K562 (cell line): ENCODE results near the gene BRCA1. TPM values are rescaled to one million over a fixed set of nuclear protein-coding genes. Genes with fewer than 3 reads are reported as not detected.

Experiments used
- ARNT ChIP-seq, 2 experiments: fragments of 450-650 bp; IDR thresholded peaks; 2 replicates each; pipeline ENCODE4 v1.6.1; 2016; ENCODE audit warnings: mild to moderate bottlenecking in 1 of 2
- ATF7 ChIP-seq: fragments of 450-650 bp; IDR thresholded peaks from 2 replicates; pipeline ENCODE4 v1.7.1; 2014; ENCODE audit warnings: mild to moderate bottlenecking, moderate library complexity
- CBFB ChIP-seq: sonication (generic); formaldehyde crosslinking; IDR thresholded peaks from 2 replicates; pipeline ENCODE4 v1.4.0; 2020; ENCODE audit warnings: mild to moderate bottlenecking, missing genetic modification reagents
- CC2D1A ChIP-seq: fragments of 450-650 bp; IDR thresholded peaks from 2 replicates; pipeline ENCODE4 v1.6.1; 2017; ENCODE audit warnings: mild to moderate bottlenecking
- EGR1 ChIP-seq: fragments of 450-650 bp; conservative IDR thresholded peaks from 2 replicates; pipeline ENCODE4 v1.6.1; 2017; ENCODE audit warnings: mild to moderate bottlenecking
- GABPB2 ChIP-seq: fragments of 250-450 bp; sonication (Bioruptor Pico); conservative IDR thresholded peaks from 2 replicates; pipeline ENCODE4 v1.5.1; 2021; ENCODE audit warnings: mild to moderate bottlenecking
- GTF2F1 ChIP-seq: IDR thresholded peaks from 2 replicates; pipeline ENCODE4 v1.6.1; 2011; ENCODE audit warnings: low read depth, low read length, improper control_type of control experiment
- HDAC2 ChIP-seq: fragments of 450-650 bp; IDR thresholded peaks from 2 replicates; pipeline ENCODE4 v1.6.1; 2016; ENCODE audit warnings: mild to moderate bottlenecking
- KAT2B ChIP-seq: IDR thresholded peaks from one replicate; pipeline ENCODE4 v1.6.1; 2012; ENCODE audit warnings: low read depth, mild to moderate bottlenecking, control low read depth, inconsistent platforms, low read length, moderate library complexity
- KAT7 ChIP-seq: sonication (generic); formaldehyde crosslinking; IDR thresholded peaks from 2 replicates; pipeline ENCODE4 v1.8.0; 2022; ENCODE audit warnings: missing genetic modification reagents, mild to moderate bottlenecking, borderline replicate concordance
- LARP7 ChIP-seq: fragments of 450-650 bp; IDR thresholded peaks from 2 replicates; pipeline ENCODE4 v1.6.1; 2016
- NFRKB ChIP-seq: fragments of 450-650 bp; IDR thresholded peaks from 2 replicates; pipeline ENCODE4 v1.6.1; 2016; ENCODE audit warnings: low read depth
- NRF1 ChIP-seq, 2 experiments: fragments of 450-650 bp; IDR thresholded peaks in 1 of 2; conservative IDR thresholded peaks in 1 of 2; 2 replicates each; pipeline ENCODE4 v1.6.1; 2014; ENCODE audit warnings: mild to moderate bottlenecking in 2 of 2
- SUPT5H ChIP-seq: fragments of 450-650 bp; IDR thresholded peaks from 2 replicates; pipeline ENCODE4 v1.6.1; 2016
- TCFL5 ChIP-seq: fragments of 250-450 bp; sonication (Bioruptor Pico); conservative IDR thresholded peaks from 2 replicates; pipeline ENCODE4 v1.6.1; 2021; ENCODE audit warnings: mild to moderate bottlenecking, moderate library complexity, matching md5 sums
- U2AF1 ChIP-seq: fragments of 200-400 bp; formaldehyde crosslinking; optimal IDR thresholded peaks from 2 replicates; pipeline ENCODE3; 2017; ENCODE audit warnings: mild to moderate bottlenecking, low read depth, low read length, moderate library complexity
- VEZF1 ChIP-seq: fragments of 200-800 bp; sonication (Bioruptor generic); IDR thresholded peaks from 2 replicates; pipeline ENCODE4 v1.6.1; 2017; ENCODE audit warnings: missing genetic modification characterization, missing compliant biosample characterization
- YY1 ChIP-seq, 3 experiments: IDR thresholded peaks; 2 replicates each; pipeline ENCODE4 v1.6.1; 2011; ENCODE audit warnings: low read length in 2 of 3, mild to moderate bottlenecking in 2 of 3, moderate library complexity in 2 of 3, borderline replicate concordance in 1 of 3, control low read depth in 1 of 3, low read depth in 1 of 3; ENCODE audit not compliant: insufficient read depth in 3 of 3, insufficient replicate concordance in 2 of 3, control insufficient read depth in 1 of 3, insufficient read length in 1 of 3; ENCODE audit errors: extremely low read depth in 1 of 3
- ZBTB12 ChIP-seq: fragments of 250-450 bp; sonication (Bioruptor Pico); IDR thresholded peaks from 2 replicates; pipeline ENCODE4 v1.4.0; 2020
- ZC3H11A ChIP-seq: IDR thresholded peaks from 2 replicates; pipeline ENCODE4 v1.6.1; 2012; ENCODE audit warnings: low read depth, low read length, improper control_type of control experiment
- ZNF121 ChIP-seq: sonication (generic); formaldehyde crosslinking; conservative IDR thresholded peaks from 2 replicates; pipeline ENCODE4 v1.8.0; 2022; ENCODE audit warnings: missing genetic modification reagents
- ZNF444 ChIP-seq: fragments of 250-450 bp; sonication (Bioruptor Pico); IDR thresholded peaks from 2 replicates; pipeline ENCODE4 v1.4.0; 2020; ENCODE audit warnings: mild to moderate bottlenecking, moderate library complexity
- ZNF740 ChIP-seq, 3 experiments: fragments of 200-800 bp in 1 of 3; sonication (Bioruptor generic) in 1 of 3; sonication (generic) in 1 of 3; formaldehyde crosslinking in 1 of 3; IDR thresholded peaks; 2 replicates each; pipeline versions ENCODE4 v1.6.1 to v1.8.0; 2016 to 2022; ENCODE audit warnings: mild to moderate bottlenecking in 2 of 3, missing compliant biosample characterization in 2 of 3, missing genetic modification characterization in 2 of 3, missing genetic modification reagents in 1 of 3
- ZNF76 ChIP-seq: fragments of 250-450 bp; sonication (Bioruptor Pico); IDR thresholded peaks from 2 replicates; pipeline ENCODE4 v1.4.0; 2020; ENCODE audit warnings: mild to moderate bottlenecking, moderate library complexity, borderline replicate concordance
- polyA plus RNA-seq, 8 experiments: library from polyadenylated mRNA; depleted of rRNA in 4 of 8; stranded (reverse) in 5 of 8; unstranded in 3 of 8; fragments of >200 nt; fragmentation: Nextera tagmentation in 2 of 8; fragmentation: Illumina TruSeq in 1 of 8; extraction: Ambion mirVana in 2 of 8; extraction: Trizol in 1 of 8; gene quantifications; 2 replicates each; pipeline versions ENCODE4 v1.2.1 to v1.2.3, GENCODE V29; 2011 to 2014; ENCODE audit warnings: inconsistent platforms in 1 of 8, missing spikeins in 1 of 8
- total RNA-seq, 7 experiments: library from RNA; depleted of rRNA in 6 of 7; stranded (reverse); fragments of >200 nt in 6 of 7; fragmentation: Illumina TruSeq in 2 of 7; extraction: Trizol in 2 of 7; gene quantifications; 2 replicates each; pipeline versions ENCODE4 v1.2.1 to v1.2.3, GENCODE V29; 2011 to 2021; ENCODE audit warnings: low replicate concordance in 1 of 7

Gene BRCA1
- total and polyA plus RNA-seq, 9 of the 15 experiments (the other 6 are each of a cell fraction or from before 2014, with no cell fraction given), result 25.9 to 95.3 (median 62.3) TPM

- no peak for TF ChIP-seq TCFL5
- TF ChIP-seq KAT7 (CRISPR knock-in tag), result no peak
- TF ChIP-seq SUPT5H, result peak; percentile 78
- no peak for TF ChIP-seq ZNF740 (CRISPR knock-in tag; IDR thresholded peaks at IDR 0.05)
- TF ChIP-seq ZNF740 (tag; IDR thresholded peaks at IDR 0.05), result peak in 1 of 2 experiments; percentile 21; a peak in 1 of 4 replicates
- TF ChIP-seq EGR1, result peak; percentile 81
- TF ChIP-seq LARP7, result 0 out of 2 replicates have a peak, but pooled peaks have one; percentile 20
- no peak for TF ChIP-seq YY1 (IDR thresholded peaks at IDR 0.05; ENCODE audit: borderline replicate concordance in 1 of 3, control insufficient read depth in 1 of 3, extremely low read depth in 1 of 3, insufficient read depth in 3 of 3, insufficient read length in 1 of 3, insufficient replicate concordance in 2 of 3, low read depth in 1 of 3, low read length in 2 of 3)
- TF ChIP-seq CBFB (CRISPR knock-in tag), result no peak
- TF ChIP-seq VEZF1, result peak; percentile 98
- TF ChIP-seq ZC3H11A, result no peak
- TF ChIP-seq ATF7, result peak; percentile 99
- no peak for TF ChIP-seq GTF2F1
- peak; percentile 93; the same call in 1 of the 2 replicates for TF ChIP-seq HDAC2
- TF ChIP-seq ARNT (IDR thresholded peaks at IDR 0.05), result peak in 1 of 2 experiments; percentile 74; a peak in 1 of 4 replicates
- TF ChIP-seq CC2D1A, result peak; percentile 82
- peak; percentile 57 to 63 for TF ChIP-seq NRF1 (conservative IDR thresholded peaks at IDR 0.05 in 1 of 2, IDR thresholded peaks at IDR 0.05 in 1 of 2)
- no peak for TF ChIP-seq GABPB2 (CRISPR knock-in tag)
- no peak for TF ChIP-seq ZNF444 (CRISPR knock-in tag)
- no peak for TF ChIP-seq ZNF121
- no peak for TF ChIP-seq KAT2B
- TF ChIP-seq ZNF76, result no peak
- peak; percentile 53; the same call in 1 of the 2 replicates for TF ChIP-seq NFRKB
- TF ChIP-seq ZBTB12 (CRISPR knock-in tag), result no peak
- TF ChIP-seq U2AF1, result no peak
Measured at GRCh38 chr17:43024407-43025289, 100.5 kb downstream of the BRCA1 start, which contains the start of gene RND2 (continued).
